Measurements from ENCODE around the gene PACSIN2.

DNA sequence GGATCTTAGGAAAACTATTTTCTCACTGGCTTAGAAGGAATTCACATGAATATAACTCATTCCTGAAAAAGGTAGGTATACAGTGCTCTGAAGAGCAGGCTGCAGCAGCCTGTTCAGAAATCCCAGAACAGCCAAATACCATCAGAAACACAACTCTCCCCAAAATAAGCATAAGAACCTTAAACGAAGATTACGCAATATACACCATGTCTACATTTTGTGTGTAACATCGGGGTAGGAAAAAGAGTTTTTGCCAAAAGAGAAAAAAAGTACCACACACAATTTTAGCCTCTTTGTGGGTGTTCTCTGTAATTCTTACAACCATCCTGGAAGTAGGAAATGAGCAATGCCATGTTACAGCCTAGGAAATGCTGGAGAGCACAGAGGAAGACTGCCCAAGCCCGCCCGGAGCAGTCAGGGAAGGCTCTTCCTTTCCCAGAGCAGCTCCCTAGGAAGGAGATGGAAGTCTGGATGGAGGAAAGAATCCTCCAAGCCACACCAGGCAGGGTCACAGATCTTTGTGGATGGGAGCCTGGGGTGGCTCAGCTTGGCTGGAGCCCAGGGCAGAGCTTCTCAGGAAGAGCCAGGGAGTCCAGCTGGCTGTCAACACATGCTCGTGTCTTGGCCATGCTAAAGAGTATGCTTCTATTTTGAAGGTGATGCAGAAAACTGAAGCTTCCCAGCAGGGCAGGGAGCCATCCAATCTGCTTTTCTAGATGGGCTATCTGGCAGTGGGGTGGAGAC lies 108.2 kb downstream of the PACSIN2 start:
- TF ChIP-seq, protein P1, sequence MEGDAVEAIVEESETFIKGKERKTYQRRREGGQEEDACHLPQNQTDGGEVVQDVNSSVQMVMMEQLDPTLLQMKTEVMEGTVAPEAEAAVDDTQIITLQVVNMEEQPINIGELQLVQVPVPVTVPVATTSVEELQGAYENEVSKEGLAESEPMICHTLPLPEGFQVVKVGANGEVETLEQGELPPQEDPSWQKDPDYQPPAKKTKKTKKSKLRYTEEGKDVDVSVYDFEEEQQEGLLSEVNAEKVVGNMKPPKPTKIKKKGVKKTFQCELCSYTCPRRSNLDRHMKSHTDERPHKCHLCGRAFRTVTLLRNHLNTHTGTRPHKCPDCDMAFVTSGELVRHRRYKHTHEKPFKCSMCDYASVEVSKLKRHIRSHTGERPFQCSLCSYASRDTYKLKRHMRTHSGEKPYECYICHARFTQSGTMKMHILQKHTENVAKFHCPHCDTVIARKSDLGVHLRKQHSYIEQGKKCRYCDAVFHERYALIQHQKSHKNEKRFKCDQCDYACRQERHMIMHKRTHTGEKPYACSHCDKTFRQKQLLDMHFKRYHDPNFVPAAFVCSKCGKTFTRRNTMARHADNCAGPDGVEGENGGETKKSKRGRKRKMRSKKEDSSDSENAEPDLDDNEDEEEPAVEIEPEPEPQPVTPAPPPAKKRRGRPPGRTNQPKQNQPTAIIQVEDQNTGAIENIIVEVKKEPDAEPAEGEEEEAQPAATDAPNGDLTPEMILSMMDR (conservative IDR thresholded peaks at IDR 0.05) = no peak
- no peak for TF ChIP-seq EZH2 (IDR thresholded peaks at IDR 0.05; ENCODE audit: low read depth)
